SU-DHL-6 (cell line): ENCODE measurements around the gene HTR2B.

Experiments
- CTCF ChIP-seq: fragments of 200-600 bp; sonication (generic); IDR thresholded peaks from one replicate; pipeline ENCODE4 v1.5.1; 2017; ENCODE audit warnings: antibody characterized with exemption, mild to moderate bottlenecking, low read length, moderate library complexity; ENCODE audit not compliant: insufficient read depth, poor library complexity, severe bottlenecking
- EZH2phosphoT487 ChIP-seq: fragments of 200-600 bp; sonication (generic), shearing (Covaris generic); conservative IDR thresholded peaks from 2 replicates; pipeline ENCODE4 v1.6.1; 2018; ENCODE audit warnings: mild to moderate bottlenecking, antibody characterized with exemption, low read length, moderate library complexity, mixed read lengths

- TF ChIP-seq CTCF = no peak
- TF ChIP-seq EZH2phosphoT487 = no peak
Measured at GRCh38 chr2:231110551-231110950, 14.3 kb downstream of the HTR2B start.
